Measurements from ENCODE around the gene ST7. TPM values are rescaled to one million over a fixed set of nuclear protein-coding genes. Genes with fewer than 3 reads are reported as not detected.

The ST7 gene
- total RNA-seq, 1 experiment from 2014 or later: 12.9 TPM

GRCh38 chr7:117088623-117089194, 135.4 kb downstream of the ST7 start:
- TF ChIP-seq, protein P1, sequence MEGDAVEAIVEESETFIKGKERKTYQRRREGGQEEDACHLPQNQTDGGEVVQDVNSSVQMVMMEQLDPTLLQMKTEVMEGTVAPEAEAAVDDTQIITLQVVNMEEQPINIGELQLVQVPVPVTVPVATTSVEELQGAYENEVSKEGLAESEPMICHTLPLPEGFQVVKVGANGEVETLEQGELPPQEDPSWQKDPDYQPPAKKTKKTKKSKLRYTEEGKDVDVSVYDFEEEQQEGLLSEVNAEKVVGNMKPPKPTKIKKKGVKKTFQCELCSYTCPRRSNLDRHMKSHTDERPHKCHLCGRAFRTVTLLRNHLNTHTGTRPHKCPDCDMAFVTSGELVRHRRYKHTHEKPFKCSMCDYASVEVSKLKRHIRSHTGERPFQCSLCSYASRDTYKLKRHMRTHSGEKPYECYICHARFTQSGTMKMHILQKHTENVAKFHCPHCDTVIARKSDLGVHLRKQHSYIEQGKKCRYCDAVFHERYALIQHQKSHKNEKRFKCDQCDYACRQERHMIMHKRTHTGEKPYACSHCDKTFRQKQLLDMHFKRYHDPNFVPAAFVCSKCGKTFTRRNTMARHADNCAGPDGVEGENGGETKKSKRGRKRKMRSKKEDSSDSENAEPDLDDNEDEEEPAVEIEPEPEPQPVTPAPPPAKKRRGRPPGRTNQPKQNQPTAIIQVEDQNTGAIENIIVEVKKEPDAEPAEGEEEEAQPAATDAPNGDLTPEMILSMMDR (conservative IDR thresholded peaks at IDR 0.05): no peak
- H4K8ac ChIP-seq (replicated peaks; ENCODE audit: insufficient read length, low read depth, low read length): no peak overlapping the region
- no peak overlapping the region for H3K27ac Mint-ChIP-seq
- no peak overlapping the region for H2BK120ac ChIP-seq (ENCODE audit: low read depth, low read length, poor library complexity, severe bottlenecking)
- H3K9me3 Mint-ChIP-seq: no peaks in the 10 kb centered on the region
- no peak overlapping the region for H4K91ac ChIP-seq (ENCODE audit: insufficient read length, low read depth, low read length)
- H3K4ac ChIP-seq (ENCODE audit: low read depth, low read length): no peak overlapping the region
- H3K9ac ChIP-seq (ENCODE audit: extremely low read depth, insufficient read length, low read length): no peak overlapping the region
- no peak overlapping the region for H2AK5ac ChIP-seq (ENCODE audit: insufficient read length, low read length)
- H3K79me2 ChIP-seq (ENCODE audit: insufficient read depth, low read length): peaks cover 5% of the 10 kb centered on the region; the same call in 1 of the 2 replicates
- no peaks in the 10 kb centered on the region for H4K20me1 ChIP-seq (ENCODE audit: control insufficient read depth, insufficient read depth, insufficient read length)
- no peaks in the 10 kb centered on the region for H3K23me2 ChIP-seq (ENCODE audit: insufficient read length, low read depth, low read length, poor library complexity, severe bottlenecking)
- H3K4me2 ChIP-seq (ENCODE audit: insufficient read depth, insufficient read length, low read length): no peak overlapping the region
- no peak overlapping the region for H2AFZ ChIP-seq (ENCODE audit: low read length)
- no peak for DNase-seq
- no peaks in the 10 kb centered on the region for H3K27me3 Mint-ChIP-seq (ENCODE audit: low read depth)
- WGBS (ENCODE audit: extremely low coverage, insufficient read length, low lambda C conversion rate): no CpG with 5 or more reads among the region's 2 CpGs
- no peak overlapping the region for H2BK15ac ChIP-seq (ENCODE audit: low read depth, low read length)
- no peak overlapping the region for H3K14ac ChIP-seq (ENCODE audit: insufficient read depth, low read length)
- no peak overlapping the region for H3T11ph ChIP-seq (ENCODE audit: low read length)
- H2BK12ac ChIP-seq (ENCODE audit: insufficient read length, low read depth, low read length): no peak overlapping the region
- H3K36me3 Mint-ChIP-seq (ENCODE audit: insufficient read depth in 1 of 3, low read depth in 3 of 3): no peaks in the 10 kb centered on the region
- no peak overlapping the region for H3K4me3 Mint-ChIP-seq
- no peak overlapping the region for H3K27ac ChIP-seq (ENCODE audit: insufficient read length, low read depth, low read length)
- H3K4me1 ChIP-seq (ENCODE audit: insufficient read depth, low read length): no peaks in the 10 kb centered on the region
- H3K9me3 ChIP-seq (ENCODE audit: control insufficient read depth, low read depth, low read length): no peaks in the 10 kb centered on the region
- no peaks in the 10 kb centered on the region for H3K27me3 ChIP-seq (ENCODE audit: insufficient read depth, low read length)
- H3K79me1 ChIP-seq (ENCODE audit: insufficient read depth, low read depth, low read length, poor library complexity, severe bottlenecking): no peaks in the 10 kb centered on the region
- H2BK5ac ChIP-seq (ENCODE audit: insufficient read length, low read length): no peak overlapping the region
- H3K4me1 Mint-ChIP-seq: peaks cover 4 to 5% of the 10 kb centered on the region in 2 experiments; a peak in 2 of 4 replicates
- H3K56ac ChIP-seq (ENCODE audit: insufficient read length, low read depth, low read length): no peak overlapping the region
- no peak overlapping the region for H3K23ac ChIP-seq (ENCODE audit: insufficient read length, low read depth, low read length)
- no peak overlapping the region for H2BK20ac ChIP-seq (ENCODE audit: low read depth, low read length, poor library complexity, severe bottlenecking)
- H4K5ac ChIP-seq (ENCODE audit: insufficient read length, low read depth, low read length): no peak overlapping the region
- no peak overlapping the region for H3K18ac ChIP-seq (ENCODE audit: insufficient read length, low read depth, low read length)
